ENCODE results near the gene KCNG2.

- TF ChIP-seq CTCF (IDR thresholded peaks at IDR 0.05; ENCODE audit: low read length) (no peak), EZH2 (IDR thresholded peaks at IDR 0.05; ENCODE audit: borderline replicate concordance, low read length) (no peak)
Observed at GRCh38 chr18:79782566-79783308, 15.0 kb upstream of the KCNG2 start.
